T-cell (primary cell): ENCODE results near the gene SPSB4. TPM values are rescaled to one million over a fixed set of nuclear protein-coding genes. Genes with fewer than 3 reads are reported as not detected.

Experiments
- ATAC-seq, 4 experiments: fragments of 200-7000 bp in 3 of 4; fragments of 150-1000 bp in 1 of 4; cut with Tn5 transposase; replicated peaks in 1 of 4; 1 replicate in 3 of 4; 2 replicates in 1 of 4; pipeline ENCODE4 v1.10.0; 2021; ENCODE audit warnings: moderate library complexity in 3 of 4, mild to moderate bottlenecking in 2 of 4, moderate number of reproducible peaks in 1 of 4
- CTCF ChIA-PET, 2 donors: fragments of 300-600 bp; sonication (Branson Sonifier 250); formaldehyde crosslinking; loops; one replicate each; lab custom pipeline; 2022; ENCODE audit warnings: antibody characterized with exemption in 2 of 2; lab: Charles Lee
- POLR2A ChIA-PET, 2 donors: fragments of 300-600 bp; sonication (Branson Sonifier 250); formaldehyde crosslinking; loops; one replicate each; lab custom pipeline; 2022; ENCODE audit warnings: antibody characterized with exemption in 2 of 2; lab: Charles Lee
- DNase-seq, 35 experiments: peaks; one replicate each; pipeline versions ENCODE4 v3.0.0 to v3.0.0-alpha.2; 2013 to 2023
- H3K27ac ChIP-seq: one replicate; pipeline ENCODE4 v1.5.1; 2013; ENCODE audit warnings: low read length
- H3K27me3 ChIP-seq, 2 experiments: replicated peaks in 1 of 2; 1 replicate in 1 of 2; 2 replicates in 1 of 2; pipeline versions ENCODE4 v1.6.1 to v1.7.0; 2013; ENCODE audit warnings: low read length in 1 of 2, mixed read lengths in 1 of 2; ENCODE audit not compliant: control insufficient read depth in 2 of 2, insufficient read depth in 2 of 2; ENCODE audit errors: extremely low read depth in 1 of 2
- H3K36me3 ChIP-seq, 2 donors: 1 replicate in 1 of 2; 2 replicates in 1 of 2; pipeline versions ENCODE4 v1.6.1 to v1.7.0; 2013; ENCODE audit warnings: low read length in 1 of 2; ENCODE audit not compliant: control insufficient read depth in 2 of 2, insufficient read depth in 1 of 2; ENCODE audit errors: extremely low read depth in 1 of 2
- H3K4me1 ChIP-seq, 2 experiments: 1 replicate in 1 of 2; 2 replicates in 1 of 2; pipeline versions ENCODE4 v1.6.1 to v1.7.0; 2013; ENCODE audit warnings: low read length in 2 of 2, mixed read lengths in 1 of 2; ENCODE audit not compliant: insufficient read depth in 2 of 2, control insufficient read depth in 1 of 2; ENCODE audit errors: extremely low read depth in 1 of 2
- H3K4me3 ChIP-seq, 2 donors: 1 replicate in 1 of 2; 2 replicates in 1 of 2; pipeline versions ENCODE4 v1.5.1 to v1.7.0; 2013; ENCODE audit warnings: mild to moderate bottlenecking in 2 of 2, low read length in 1 of 2, moderate library complexity in 1 of 2; ENCODE audit not compliant: control insufficient read depth in 1 of 2; ENCODE audit errors: extremely low read depth in 1 of 2
- H3K9me3 ChIP-seq: 2 replicates; pipeline ENCODE4 v1.7.0; 2013
- H3K27ac Mint-ChIP-seq, 2 donors: one replicate each; pipeline ENCODE4 v1.8.0; 2020 to 2021; ENCODE audit warnings: mild to moderate bottlenecking in 2 of 2, mixed read lengths in 2 of 2
- H3K27me3 Mint-ChIP-seq, 2 donors: one replicate each; pipeline ENCODE4 v1.8.0; 2021 to 2022; ENCODE audit warnings: mixed read lengths in 2 of 2
- H3K36me3 Mint-ChIP-seq: one replicate; pipeline ENCODE4 v1.8.0; 2021; ENCODE audit warnings: mixed read lengths
- H3K4me1 Mint-ChIP-seq, 3 donors: one replicate each; pipeline ENCODE4 v1.8.0; 2020 to 2022; ENCODE audit warnings: mixed read lengths in 3 of 3, mild to moderate bottlenecking in 1 of 3
- H3K4me3 Mint-ChIP-seq, 3 donors: one replicate each; pipeline ENCODE4 v1.8.0; 2020 to 2022; ENCODE audit warnings: mild to moderate bottlenecking in 3 of 3, mixed read lengths in 3 of 3, moderate library complexity in 3 of 3
- H3K9me3 Mint-ChIP-seq, 3 donors: one replicate each; pipeline ENCODE4 v1.8.0; 2020 to 2022; ENCODE audit warnings: mixed read lengths in 3 of 3
- WGBS: methylation state at CpG from one replicate; pipeline ENCODE4 v1.1.5; 2013; ENCODE audit warnings: missing lambda C conversion rate; ENCODE audit not compliant: insufficient coverage; 5-methylcytosine and 5-hydroxymethylcytosine counted together
- total RNA-seq, 35 experiments: library from RNA in 6 of 35; stranded (reverse) in 6 of 35; fragments of 120-200 nt in 1 of 35; gene quantifications; one replicate each; pipeline versions ENCODE4 v1.2.1 to v1.2.4 and lab custom pipeline; 2013 to 2026

Gene SPSB4
- total RNA-seq, 5 donors from 2014 or later (not counting 1 experiment from before 2014, with no cell fraction given), result not detected

- H3K36me3 ChIP-seq, result no peaks in the 10 kb centered on the region
- Mint-ChIP-seq H3K27me3 (peaks cover 60 to 68% of the 10 kb centered on the region in 2 donors), H3K4me1 (peaks cover 13 to 17% (median 14%) of the 10 kb centered on the region in 3 donors), H3K4me3 (peak overlapping the region in 2 of 3 donors; percentile 38 to 71), H3K27ac (no peak overlapping the region), H3K36me3 (no peaks in the 10 kb centered on the region), H3K9me3 (no peaks in the 10 kb centered on the region)
- H3K4me1 ChIP-seq, result peaks cover 2 to 16% of the 10 kb centered on the region in 2 experiments
- DNase-seq (no peak), ATAC-seq (no peak)
- no peaks in the 10 kb centered on the region for H3K9me3 ChIP-seq
- WGBS, result 1% methylated on average over 75 of the region's 77 CpGs
- no peak overlapping the region for H3K27ac ChIP-seq
- ChIA-PET POLR2A (no interaction called here), CTCF (no interaction called here)
- peak overlapping the region in 1 of 2 donors; percentile 49 for H3K4me3 ChIP-seq
- H3K27me3 ChIP-seq, result peaks cover 6 to 51% of the 10 kb centered on the region in 2 experiments
Measured at GRCh38 chr3:141051443-141052200, 475 bp downstream of the SPSB4 start.

GRCh38 chr3:141052201-141053069, 1.3 kb downstream of the SPSB4 start:
- Mint-ChIP-seq H3K27me3 (peaks cover 52 to 62% of the 10 kb centered on the region in 2 donors), H3K9me3 (no peaks in the 10 kb centered on the region), H3K4me3 (peak overlapping the region in 2 of 3 donors; percentile 38 to 71), H3K27ac (no peak overlapping the region), H3K36me3 (no peaks in the 10 kb centered on the region), H3K4me1 (peaks cover 13 to 17% (median 14%) of the 10 kb centered on the region in 3 donors)
- no peak overlapping the region for H3K4me3 ChIP-seq
- no peaks in the 10 kb centered on the region for H3K9me3 ChIP-seq
- peaks cover 6 to 50% of the 10 kb centered on the region in 2 experiments for H3K27me3 ChIP-seq
- H3K4me1 ChIP-seq, result peaks cover 2 to 16% of the 10 kb centered on the region in 2 experiments
- ChIA-PET CTCF (no interaction called here), POLR2A (interaction anchor here in 1 of 2 donors (0.7 kb wide), 1 partner anchor 20 kb away, joined by 4 read pairs; no protein-coding TSS in a partner anchor)
- no peak overlapping the region for H3K27ac ChIP-seq
- H3K36me3 ChIP-seq, result no peaks in the 10 kb centered on the region
- ATAC-seq, result no peak
- 5% methylated on average over 43 of the region's 48 CpGs for WGBS
- no peak for DNase-seq

- peaks cover 5 to 34% of the 10 kb centered on the region in 2 experiments for H3K27me3 ChIP-seq
- H3K27ac ChIP-seq, result no peak overlapping the region
- DNase-seq, result no peak
- WGBS, result 84% methylated on average over 5 of the region's 5 CpGs
- Mint-ChIP-seq H3K4me1 (peaks cover 12 to 15% (median 13%) of the 10 kb centered on the region in 3 donors), H3K4me3 (no peak overlapping the region), H3K36me3 (no peaks in the 10 kb centered on the region), H3K9me3 (no peaks in the 10 kb centered on the region), H3K27me3 (peaks cover 28 to 37% of the 10 kb centered on the region in 2 donors), H3K27ac (no peak overlapping the region)
- ATAC-seq, result no peak
- CTCF ChIA-PET, result no interaction called here
- peaks cover 2 to 16% of the 10 kb centered on the region in 2 experiments for H3K4me1 ChIP-seq
- no peaks in the 10 kb centered on the region for H3K9me3 ChIP-seq
- no peaks in the 10 kb centered on the region for H3K36me3 ChIP-seq
- POLR2A ChIA-PET, result no interaction called here
- H3K4me3 ChIP-seq, result no peak overlapping the region
Measured at GRCh38 chr3:141055136-141055535, 4.0 kb downstream of the SPSB4 start.

- H3K36me3 ChIP-seq, result no peaks in the 10 kb centered on the region
- DNase-seq (no peak), ATAC-seq (no peak)
- H3K27me3 Mint-ChIP-seq, result peaks cover 22 to 31% of the 10 kb centered on the region in 2 donors
- H3K27ac Mint-ChIP-seq, result no peak overlapping the region
- WGBS, result 89% methylated on average over 8 of the region's 11 CpGs
- peaks cover 6 to 8% (median 7%) of the 10 kb centered on the region in 3 donors for H3K4me1 Mint-ChIP-seq
- H3K4me3 ChIP-seq, result no peak overlapping the region
- no peaks in the 10 kb centered on the region for H3K36me3 Mint-ChIP-seq
- no peaks in the 10 kb centered on the region for H3K9me3 Mint-ChIP-seq
- no peak overlapping the region for H3K27ac ChIP-seq
- peaks cover under 1 to 11% of the 10 kb centered on the region in 2 experiments for H3K4me1 ChIP-seq
- peaks cover 5 to 29% of the 10 kb centered on the region in 2 experiments for H3K27me3 ChIP-seq
- no peak overlapping the region for H3K4me3 Mint-ChIP-seq
- CTCF ChIA-PET, result no interaction called here
- no peaks in the 10 kb centered on the region for H3K9me3 ChIP-seq
- POLR2A ChIA-PET, result no interaction called here
Measured at GRCh38 chr3:141055536-141056445, 4.6 kb downstream of the SPSB4 start.

GRCh38 chr3:141056751-141057171, 5.6 kb downstream of the SPSB4 start:
- H3K27me3 ChIP-seq, result peaks cover 5 to 24% of the 10 kb centered on the region in 2 experiments
- Mint-ChIP-seq H3K36me3 (no peaks in the 10 kb centered on the region), H3K4me3 (no peak overlapping the region), H3K27ac (no peak overlapping the region), H3K27me3 (peaks cover 21 to 30% of the 10 kb centered on the region in 2 donors), H3K4me1 (peaks cover 5 to 7% (median 5%) of the 10 kb centered on the region in 3 donors), H3K9me3 (no peaks in the 10 kb centered on the region)
- no peak overlapping the region for H3K27ac ChIP-seq
- 95% methylated on average over 5 of the region's 7 CpGs for WGBS
- DNase-seq, result no peak
- no peak overlapping the region for H3K4me3 ChIP-seq
- H3K9me3 ChIP-seq, result no peaks in the 10 kb centered on the region
- no peak for ATAC-seq
- H3K4me1 ChIP-seq, result peaks cover 0 to 4% of the 10 kb centered on the region in 2 experiments
- ChIA-PET POLR2A (no interaction called here), CTCF (no interaction called here)
- H3K36me3 ChIP-seq, result no peaks in the 10 kb centered on the region
